Keratinocyte (primary cell): Measurements from ENCODE around the gene EXOC4. TPM values are rescaled to one million over a fixed set of nuclear protein-coding genes. Genes with fewer than 3 reads are reported as not detected.

Source experiments
- DNase-seq: peaks from one replicate; pipeline ENCODE4 v3.0.0-alpha.2; 2011; ENCODE audit warnings: low read depth, missing footprints, low spot score
- FAIRE-seq: peaks from 2 replicates; lab custom pipeline; 2011; peaks lifted over from hg19 to GRCh38; lab: Jason Lieb, UNC
- H2AFZ ChIP-seq: 2 replicates; pipeline ENCODE4 v1.6.0; 2012; ENCODE audit warnings: low read length, control low read depth, inconsistent platforms; ENCODE audit not compliant: control insufficient read depth
- H3K27ac ChIP-seq: 2 replicates; pipeline ENCODE4 v1.5.1; 2011; ENCODE audit warnings: low read length; ENCODE audit not compliant: control insufficient read depth, insufficient read depth
- H3K27me3 ChIP-seq: 3 replicates; pipeline ENCODE4 v1.6.0; 2011; ENCODE audit warnings: low read length; ENCODE audit not compliant: control insufficient read depth, insufficient read depth; ENCODE audit errors: extremely low read depth
- H3K36me3 ChIP-seq, 2 experiments: 2 replicates in 1 of 2; 3 replicates in 1 of 2; pipeline ENCODE4 v1.5.1; 2011; ENCODE audit warnings: low read length in 2 of 2, mild to moderate bottlenecking in 1 of 2; ENCODE audit not compliant: control insufficient read depth in 2 of 2, insufficient read depth in 2 of 2; ENCODE audit errors: extremely low read depth in 1 of 2
- H3K4me1 ChIP-seq: 3 replicates; pipeline ENCODE4 v1.5.1; 2011; ENCODE audit warnings: low read length; ENCODE audit not compliant: control insufficient read depth, insufficient read depth; ENCODE audit errors: extremely low read depth
- H3K4me2 ChIP-seq: 3 replicates; pipeline ENCODE4 v1.6.0; 2011; ENCODE audit warnings: low read depth, low read length; ENCODE audit not compliant: control insufficient read depth, insufficient read depth; ENCODE audit errors: extremely low read depth
- H3K4me3 ChIP-seq, 3 experiments: fragments of 200-600 bp in 1 of 3; sonication (generic) in 1 of 3; 2 replicates in 2 of 3; 3 replicates in 1 of 3; pipeline ENCODE4 v1.5.1; 2011 to 2016; ENCODE audit warnings: low read length in 3 of 3, mild to moderate bottlenecking in 3 of 3, control low read depth in 2 of 3, inconsistent platforms in 1 of 3, low read depth in 1 of 3, mixed read lengths in 1 of 3, mixed run types in 1 of 3, moderate library complexity in 1 of 3; ENCODE audit not compliant: control insufficient read depth in 2 of 3, insufficient read depth in 2 of 3; ENCODE audit errors: extremely low read depth in 1 of 3
- H3K79me2 ChIP-seq: 2 replicates; pipeline ENCODE4 v1.6.0; 2012; ENCODE audit warnings: low read length; ENCODE audit not compliant: control insufficient read depth, insufficient read depth
- H3K9ac ChIP-seq: 3 replicates; pipeline ENCODE4 v1.6.0; 2011; ENCODE audit warnings: low read length; ENCODE audit not compliant: control insufficient read depth, insufficient read depth; ENCODE audit errors: extremely low read depth
- H3K9me1 ChIP-seq: 3 replicates; pipeline ENCODE4 v1.6.0; 2011; ENCODE audit warnings: low read length; ENCODE audit not compliant: control insufficient read depth, insufficient read depth; ENCODE audit errors: extremely low read depth
- H3K9me3 ChIP-seq: 2 replicates; pipeline ENCODE4 v1.5.1; 2012; ENCODE audit warnings: low read depth, low read length; ENCODE audit not compliant: control insufficient read depth
- H4K20me1 ChIP-seq: 3 replicates; pipeline ENCODE4 v1.6.0; 2011; ENCODE audit warnings: low read length; ENCODE audit not compliant: control insufficient read depth, insufficient read depth; ENCODE audit errors: extremely low read depth
- EZH2 ChIP-seq: IDR thresholded peaks from one replicate; pipeline ENCODE4 v1.6.1; 2012; ENCODE audit warnings: inconsistent platforms, mild to moderate bottlenecking, low read length, moderate library complexity
- dilution Hi-C: fragments of 300-500 bp; cut with MboI; formaldehyde crosslinking; loops from one replicate; pipeline ENCODE4 v1.7.0; 2020; ENCODE audit warnings: low sequenced_read_pairs; ENCODE audit not compliant: extremely low pct_ligation_motif_present
- polyA plus RNA-seq, 5 experiments: library from polyadenylated mRNA; depleted of rRNA in 3 of 5; stranded (reverse) in 3 of 5; stranded (forward) in 1 of 5; unstranded in 1 of 5; fragments of >200 nt; gene quantifications; 1 replicate in 1 of 5; 2 replicates in 3 of 5; 3 replicates in 1 of 5; pipeline versions ENCODE4 v1.2.1 to v1.2.3, GENCODE V29; 2011 to 2012; ENCODE audit warnings: missing spikeins in 2 of 5, low read depth in 1 of 5, low replicate concordance in 1 of 5
- TF ChIP-seq, protein P1 (sequence below), 3 experiments: IDR thresholded peaks in 1 of 3; conservative IDR thresholded peaks in 1 of 3; optimal IDR thresholded peaks in 1 of 3; 2 replicates in 2 of 3; 3 replicates in 1 of 3; pipeline versions ENCODE3 to v1.5.1; 2011; ENCODE audit warnings: low read length in 3 of 3, mild to moderate bottlenecking in 3 of 3, moderate library complexity in 2 of 3, control low read depth in 1 of 3, inconsistent platforms in 1 of 3; ENCODE audit not compliant: insufficient read depth in 2 of 3; ENCODE audit errors: extremely low read depth in 1 of 3

EXOC4 gene
- polyA plus RNA-seq, 1 donor (not counting 4 experiments of a cell fraction or from before 2014, with no cell fraction given) = 52.6 TPM

DNA sequence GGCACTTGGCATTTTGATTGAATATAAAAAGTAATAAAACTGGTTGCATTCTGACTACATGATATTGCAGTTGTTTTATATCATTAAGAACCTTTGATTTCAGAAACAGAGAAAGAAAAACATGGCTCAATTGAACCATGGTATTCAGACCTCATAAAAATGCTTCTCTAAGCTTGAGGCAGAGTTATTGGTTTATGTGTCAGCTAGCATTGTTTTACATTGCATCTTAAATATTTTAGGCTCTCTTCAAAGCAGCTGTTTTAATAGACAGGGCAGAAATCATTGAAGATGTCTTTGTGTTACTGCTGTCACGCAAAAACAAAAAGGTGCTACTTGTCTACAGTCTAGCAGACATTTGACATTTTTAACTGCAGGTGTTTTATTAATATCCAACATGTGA lies 299.2 kb downstream of the EXOC4 start:
- TF ChIP-seq, protein P1, sequence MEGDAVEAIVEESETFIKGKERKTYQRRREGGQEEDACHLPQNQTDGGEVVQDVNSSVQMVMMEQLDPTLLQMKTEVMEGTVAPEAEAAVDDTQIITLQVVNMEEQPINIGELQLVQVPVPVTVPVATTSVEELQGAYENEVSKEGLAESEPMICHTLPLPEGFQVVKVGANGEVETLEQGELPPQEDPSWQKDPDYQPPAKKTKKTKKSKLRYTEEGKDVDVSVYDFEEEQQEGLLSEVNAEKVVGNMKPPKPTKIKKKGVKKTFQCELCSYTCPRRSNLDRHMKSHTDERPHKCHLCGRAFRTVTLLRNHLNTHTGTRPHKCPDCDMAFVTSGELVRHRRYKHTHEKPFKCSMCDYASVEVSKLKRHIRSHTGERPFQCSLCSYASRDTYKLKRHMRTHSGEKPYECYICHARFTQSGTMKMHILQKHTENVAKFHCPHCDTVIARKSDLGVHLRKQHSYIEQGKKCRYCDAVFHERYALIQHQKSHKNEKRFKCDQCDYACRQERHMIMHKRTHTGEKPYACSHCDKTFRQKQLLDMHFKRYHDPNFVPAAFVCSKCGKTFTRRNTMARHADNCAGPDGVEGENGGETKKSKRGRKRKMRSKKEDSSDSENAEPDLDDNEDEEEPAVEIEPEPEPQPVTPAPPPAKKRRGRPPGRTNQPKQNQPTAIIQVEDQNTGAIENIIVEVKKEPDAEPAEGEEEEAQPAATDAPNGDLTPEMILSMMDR (optimal IDR thresholded peaks at IDR 0.05 in 1 of 3, IDR thresholded peaks at IDR 0.05 in 1 of 3, conservative IDR thresholded peaks at IDR 0.05 in 1 of 3; ENCODE audit: extremely low read depth in 1 of 3, insufficient read depth in 2 of 3, low read length in 3 of 3) = no peak
- TF ChIP-seq EZH2 = no peak
- dilution Hi-C loops = no loop called here

DNA sequence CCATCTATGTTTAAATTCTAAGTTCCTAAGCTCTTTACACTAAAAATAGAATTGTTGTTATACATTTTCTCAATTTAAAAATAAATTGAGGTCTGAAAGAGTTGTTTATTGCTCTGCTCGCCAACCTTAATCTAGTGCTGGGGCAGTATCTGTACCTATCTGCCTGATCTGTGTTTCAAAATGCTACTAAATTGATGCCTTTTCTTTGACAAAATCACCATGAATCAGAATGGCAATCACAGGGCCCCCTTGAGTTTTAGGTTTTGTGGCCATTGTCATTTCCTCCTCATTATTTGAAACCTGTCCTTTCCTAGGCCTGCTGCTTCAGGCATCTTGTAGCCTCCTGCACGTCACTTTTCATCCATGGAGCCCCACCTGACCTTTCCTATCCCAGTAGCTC lies 301.5 kb downstream of the EXOC4 start:
- Histone ChIP-seq H3K27ac (no peak overlapping the region), H3K9me3 (no peaks in the 10 kb centered on the region), H3K36me3 (no peaks in the 10 kb centered on the region), H2AFZ (no peak overlapping the region), H3K79me2 (no peaks in the 10 kb centered on the region), H3K4me2 (no peak overlapping the region), H3K9ac (no peak overlapping the region), H3K4me3 (no peak overlapping the region), H3K4me1 (peaks cover 13% of the 10 kb centered on the region), H4K20me1 (no peaks in the 10 kb centered on the region), H3K9me1 (no peaks in the 10 kb centered on the region), H3K27me3 (no peaks in the 10 kb centered on the region)
- no peak for DNase-seq
- TF ChIP-seq, protein P1 (optimal IDR thresholded peaks at IDR 0.05 in 1 of 3, IDR thresholded peaks at IDR 0.05 in 1 of 3, conservative IDR thresholded peaks at IDR 0.05 in 1 of 3; ENCODE audit: extremely low read depth in 1 of 3, insufficient read depth in 2 of 3, low read length in 3 of 3) = no peak
- TF ChIP-seq EZH2 = no peak
- FAIRE-seq = no peak
- dilution Hi-C loops = no loop called here

More for the DNA sequence above, 299.2 kb downstream of the EXOC4 start:
- Histone ChIP-seq H3K4me1 (peaks cover 13% of the 10 kb centered on the region), H3K36me3 (no peaks in the 10 kb centered on the region), H2AFZ (no peak overlapping the region), H3K9ac (no peak overlapping the region), H3K9me1 (no peaks in the 10 kb centered on the region), H3K27ac (no peak overlapping the region), H3K4me3 (no peak overlapping the region), H3K9me3 (no peaks in the 10 kb centered on the region), H4K20me1 (no peaks in the 10 kb centered on the region), H3K27me3 (no peaks in the 10 kb centered on the region), H3K79me2 (no peaks in the 10 kb centered on the region), H3K4me2 (no peak overlapping the region)
- peak; percentile 13 for FAIRE-seq
- DNase-seq = no peak
